Uterus (tissue), 2 donors: ENCODE data around the gene MOV10.
"Not testable (repeated sequence)": the region's sequence is repeated elsewhere in the genome, so short reads cannot be mapped to it uniquely, and the experiment has no call there.

ENCODE experiments used
- CTCF ChIP-seq, 4 experiments: fragments of 200-600 bp in 2 of 4; fragments of 450-650 bp in 2 of 4; sonication (generic) in 2 of 4; IDR thresholded peaks; one replicate each; pipeline ENCODE4 v1.5.1; 2016 to 2019; ENCODE audit warnings: antibody characterized with exemption in 4 of 4, mild to moderate bottlenecking in 2 of 4, moderate library complexity in 1 of 4
- POLR2A ChIP-seq, 2 donors: fragments of 450-650 bp; IDR thresholded peaks; one replicate each; pipeline ENCODE4 v1.6.1; 2016; ENCODE audit warnings: antibody characterized with exemption in 2 of 2, mild to moderate bottlenecking in 1 of 2, moderate library complexity in 1 of 2

GRCh38 chr1:112724240-112724639, 49.8 kb downstream of the MOV10 start:
- TF ChIP-seq CTCF, POLR2A (IDR thresholded peaks at IDR 0.05): not testable (repeated sequence)
